ENCODE measurements around the gene NRDE2. TPM values are rescaled to one million over a fixed set of nuclear protein-coding genes. Genes with fewer than 3 reads are reported as not detected.

Gene NRDE2
- total RNA-seq, 2 donors from 2014 or later = 18.6 to 21.5 TPM

DNA sequence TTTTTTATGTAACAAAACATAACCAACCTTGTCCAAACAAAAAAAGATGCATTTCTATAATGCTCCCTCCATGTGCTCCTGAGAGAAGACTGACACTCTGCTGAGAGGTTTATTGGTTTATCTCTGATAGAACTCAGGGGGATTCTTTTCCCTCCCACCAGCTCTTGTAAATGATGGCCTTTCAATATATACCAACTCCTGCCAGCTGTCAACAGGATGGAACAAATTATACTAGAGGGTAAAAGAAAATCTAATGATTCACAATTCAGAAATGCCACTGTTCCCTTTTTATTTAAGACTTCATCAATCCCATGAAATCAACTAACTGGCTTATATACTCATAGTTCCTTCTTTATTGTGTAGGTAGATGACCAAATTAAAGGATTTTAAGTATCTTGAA, 50.0 kb downstream of the NRDE2 start:
- DNase-seq (no peak), ATAC-seq (no peak)
- Mint-ChIP-seq H3K27me3 (no peaks in the 10 kb centered on the region), H3K27ac (no peak overlapping the region), H3K4me3 (no peak overlapping the region), H3K36me3 (ENCODE audit: low read depth) (peaks cover 8% of the 10 kb centered on the region), H3K4me1 (peaks cover 3% of the 10 kb centered on the region)
- H3K9me3 ChIP-seq (ENCODE audit: control insufficient read depth, low read length, poor library complexity, severe bottlenecking) = no peaks in the 10 kb centered on the region

DNA sequence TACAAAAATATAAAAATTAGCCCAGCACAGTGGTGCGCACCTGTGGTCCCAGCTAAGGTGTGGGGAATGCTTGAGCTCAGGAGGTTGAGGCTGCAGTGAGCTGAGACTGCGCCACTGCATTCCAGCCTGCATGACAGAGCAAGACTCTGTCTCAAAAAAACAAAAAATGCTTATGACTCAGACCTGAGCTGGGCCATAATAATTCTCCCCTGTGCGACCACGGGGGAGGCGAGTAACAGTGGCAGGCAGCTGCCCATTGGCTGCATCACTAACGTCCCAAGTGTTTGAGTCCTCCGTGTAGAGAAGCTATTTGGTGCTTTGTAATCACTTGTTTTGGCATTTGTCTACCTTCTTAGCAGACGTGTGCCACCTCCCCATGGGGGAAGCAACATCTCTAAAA, 50.5 kb downstream of the NRDE2 start:
- DNase-seq (no peak), ATAC-seq (no peak)
- Mint-ChIP-seq H3K4me1 (peaks cover 7% of the 10 kb centered on the region), H3K4me3 (no peak overlapping the region), H3K27ac (no peak overlapping the region), H3K27me3 (no peaks in the 10 kb centered on the region), H3K36me3 (ENCODE audit: low read depth) (peaks cover 7% of the 10 kb centered on the region)
- no peaks in the 10 kb centered on the region for H3K9me3 ChIP-seq (ENCODE audit: control insufficient read depth, low read length, poor library complexity, severe bottlenecking)

DNA sequence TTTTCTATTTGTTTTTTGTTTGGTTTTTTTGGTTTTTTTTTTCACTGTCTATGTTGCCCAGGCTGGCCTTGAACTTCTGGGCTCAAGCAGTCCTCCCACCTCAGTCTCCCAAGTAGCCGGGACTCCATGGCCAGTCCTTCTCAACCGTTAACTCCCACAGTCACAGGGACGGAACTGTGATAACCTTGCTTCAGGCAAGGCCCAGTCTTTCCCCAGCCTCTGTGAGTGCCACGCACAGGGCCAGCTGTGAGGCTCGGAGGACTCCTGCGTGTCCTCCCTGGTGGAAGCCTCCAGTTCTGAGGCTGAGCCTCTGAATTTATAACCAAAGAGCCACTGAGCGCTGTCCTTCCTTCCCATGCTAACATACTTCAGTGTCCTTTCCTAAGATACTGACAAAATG, 51.6 kb downstream of the NRDE2 start:
- peaks cover 4% of the 10 kb centered on the region for H3K36me3 Mint-ChIP-seq (ENCODE audit: low read depth)
- H3K27me3 Mint-ChIP-seq = no peaks in the 10 kb centered on the region
- H3K27ac Mint-ChIP-seq = no peak overlapping the region

DNA sequence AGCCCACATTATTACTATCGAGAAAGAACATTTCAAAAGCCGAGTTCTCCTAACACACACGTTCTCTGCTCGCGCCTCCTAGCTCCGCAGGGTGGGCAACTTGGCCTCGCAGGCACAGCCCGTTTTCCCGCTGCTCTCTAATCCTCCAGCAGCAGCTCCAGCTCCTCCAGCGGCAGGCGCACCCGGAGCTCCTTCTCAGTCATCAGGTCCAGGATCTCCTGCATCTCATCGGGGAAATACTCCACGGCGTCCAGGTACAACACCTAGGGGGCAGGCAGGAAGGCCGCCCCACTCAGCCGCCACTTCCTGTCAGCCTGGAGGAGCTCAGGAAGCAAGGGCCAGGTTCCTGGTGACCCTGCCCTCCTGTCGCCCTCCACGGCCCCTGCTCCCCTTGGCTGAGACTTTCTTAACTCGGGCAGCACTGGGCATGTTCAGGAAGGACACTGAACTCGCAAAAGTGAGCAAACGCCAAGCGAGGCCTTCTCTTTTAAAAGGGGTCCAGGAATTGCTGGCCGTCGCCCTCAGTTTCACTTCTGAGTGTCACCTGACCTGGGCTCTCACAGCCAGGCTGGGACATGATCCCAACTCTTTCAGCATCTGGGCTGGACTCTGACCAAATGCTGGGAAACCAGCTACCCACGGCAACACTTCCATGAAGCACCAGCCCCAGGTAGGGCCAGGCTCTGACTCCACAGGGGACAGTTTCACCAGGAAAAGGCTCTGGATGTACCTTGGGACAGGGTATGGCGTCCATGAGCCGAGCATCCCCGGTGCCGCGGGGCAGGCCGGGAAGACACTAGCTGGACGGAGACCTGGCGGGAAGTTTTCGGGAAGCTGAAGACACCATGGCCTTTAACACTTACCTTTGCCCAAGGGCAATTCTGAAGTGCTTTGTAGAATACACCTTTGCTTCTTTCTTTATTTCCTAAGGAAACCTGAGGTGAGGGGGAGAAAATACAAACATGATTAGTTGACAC, 53.3 kb downstream of the NRDE2 start:
- Mint-ChIP-seq H3K27me3 (no peaks in the 10 kb centered on the region), H3K36me3 (ENCODE audit: low read depth) (peaks cover 8% of the 10 kb centered on the region), H3K4me1 (peaks cover 24% of the 10 kb centered on the region), H3K4me3 (no peak overlapping the region), H3K27ac (no peak overlapping the region)
- H3K9me3 ChIP-seq (ENCODE audit: control insufficient read depth, low read length, poor library complexity, severe bottlenecking) = no peaks in the 10 kb centered on the region
- no peak for DNase-seq
- ATAC-seq = no peak

More for the DNA sequence above, 51.6 kb downstream of the NRDE2 start:
- no peaks in the 10 kb centered on the region for H3K9me3 ChIP-seq (ENCODE audit: control insufficient read depth, low read length, poor library complexity, severe bottlenecking)
- DNase-seq = no peak
- no peak overlapping the region for H3K4me3 Mint-ChIP-seq
- no peak for ATAC-seq
- peaks cover 11% of the 10 kb centered on the region for H3K4me1 Mint-ChIP-seq

DNA sequence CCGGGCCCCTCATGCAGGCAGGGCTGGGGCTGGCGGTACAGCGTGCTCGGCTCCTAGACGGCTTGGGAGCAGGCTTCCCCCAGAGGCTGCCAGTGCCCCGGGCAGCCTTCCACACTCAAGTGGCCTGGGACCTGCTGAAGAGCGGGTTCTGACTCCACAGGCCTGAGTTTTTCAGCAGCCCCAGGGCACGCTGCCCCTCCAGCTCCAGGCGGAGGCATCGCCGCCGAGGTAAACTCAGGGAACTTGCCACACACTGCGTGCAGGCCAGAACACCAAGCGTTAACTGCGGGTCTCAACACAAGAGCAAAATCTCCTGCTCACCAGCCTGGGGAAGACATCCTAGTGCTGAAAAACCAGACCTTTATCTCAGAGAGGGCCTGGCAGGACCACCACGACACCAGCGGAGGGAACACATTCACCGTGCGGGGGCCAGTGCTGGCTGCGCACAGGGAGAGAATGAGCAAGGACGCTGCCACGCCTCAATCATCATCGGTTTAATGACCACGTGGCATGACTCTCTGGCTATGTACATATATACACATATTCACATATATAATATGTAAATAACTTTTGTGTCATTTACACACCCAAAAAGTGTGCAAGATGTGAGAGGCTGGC, 54.1 kb downstream of the NRDE2 start:
- Mint-ChIP-seq H3K4me1 (peaks cover 22% of the 10 kb centered on the region), H3K4me3 (no peak overlapping the region), H3K36me3 (ENCODE audit: low read depth) (peaks cover 10% of the 10 kb centered on the region), H3K27ac (no peak overlapping the region), H3K27me3 (no peaks in the 10 kb centered on the region)
- DNase-seq (no peak), ATAC-seq (no peak)
- no peaks in the 10 kb centered on the region for H3K9me3 ChIP-seq (ENCODE audit: control insufficient read depth, low read length, poor library complexity, severe bottlenecking)

DNA sequence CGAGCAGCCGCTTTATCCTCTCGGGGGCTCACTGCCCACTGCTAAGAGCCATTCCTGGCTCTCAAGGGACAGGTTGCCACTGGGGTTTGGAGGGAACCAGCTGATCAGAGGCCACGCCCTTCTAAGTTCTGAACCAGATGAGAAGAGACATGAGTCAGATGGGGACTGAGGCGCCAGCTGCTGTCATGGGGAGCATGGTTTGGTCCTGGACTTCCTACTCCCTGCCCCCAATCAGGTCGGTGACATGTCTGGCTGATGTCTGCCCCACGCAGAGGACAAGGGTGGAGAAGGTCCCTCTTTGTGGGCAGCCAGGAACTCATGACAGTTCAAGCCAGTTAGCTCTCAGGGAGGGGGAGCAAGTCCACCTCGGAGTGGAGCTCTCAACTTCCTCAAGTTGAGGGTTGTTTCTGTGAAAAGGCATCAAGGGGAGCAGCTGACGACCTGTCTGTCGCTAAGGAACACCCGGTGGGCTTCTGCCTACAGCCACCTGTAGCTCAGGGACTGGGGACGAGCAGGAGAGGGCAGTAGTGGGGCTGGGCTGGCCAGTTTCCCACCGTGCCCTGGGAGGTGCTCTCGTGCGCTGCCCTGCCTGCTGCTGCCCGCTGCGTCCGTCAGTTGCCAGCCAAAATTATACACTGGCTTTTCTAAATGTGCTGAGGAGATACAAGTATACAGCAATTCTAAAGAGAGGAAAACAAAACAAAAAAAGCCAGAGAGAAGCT, 54.9 kb downstream of the NRDE2 start:
- no peak for ATAC-seq

DNA sequence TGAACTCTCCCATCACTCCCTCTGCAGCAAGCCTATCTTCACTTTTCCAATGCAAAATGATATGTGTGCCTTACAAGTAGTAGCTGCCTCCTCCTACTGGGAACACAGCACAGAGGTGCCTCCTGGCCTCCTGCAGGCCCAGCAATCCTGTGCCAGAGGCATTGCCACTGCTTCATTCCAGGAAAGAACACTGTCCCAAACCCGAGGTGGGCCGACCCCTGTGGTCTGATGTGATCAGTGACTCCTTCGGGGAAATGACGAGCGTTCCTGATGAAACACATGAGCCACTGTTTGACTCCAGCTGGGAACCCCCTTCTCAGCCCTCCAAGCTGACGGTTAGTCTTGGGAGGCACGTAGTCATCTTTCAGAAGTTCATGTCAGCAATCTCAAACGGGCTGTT, 55.9 kb downstream of the NRDE2 start:
- peaks cover 10% of the 10 kb centered on the region for H3K36me3 Mint-ChIP-seq (ENCODE audit: low read depth)
- peaks cover 22% of the 10 kb centered on the region for H3K4me1 Mint-ChIP-seq
- ATAC-seq (peak; percentile 41), DNase-seq (no peak)
- no peaks in the 10 kb centered on the region for H3K27me3 Mint-ChIP-seq
- H3K9me3 ChIP-seq (ENCODE audit: control insufficient read depth, low read length, poor library complexity, severe bottlenecking) = no peaks in the 10 kb centered on the region
- H3K27ac Mint-ChIP-seq = peak overlapping the region; percentile 87
- H3K4me3 Mint-ChIP-seq = no peak overlapping the region

More for the DNA sequence above, 54.9 kb downstream of the NRDE2 start:
- no peak overlapping the region for H3K4me3 Mint-ChIP-seq
- no peak for DNase-seq
- peaks cover 10% of the 10 kb centered on the region for H3K36me3 Mint-ChIP-seq (ENCODE audit: low read depth)
- no peaks in the 10 kb centered on the region for H3K9me3 ChIP-seq (ENCODE audit: control insufficient read depth, low read length, poor library complexity, severe bottlenecking)
- H3K27ac Mint-ChIP-seq = peak overlapping the region; percentile 87
- no peaks in the 10 kb centered on the region for H3K27me3 Mint-ChIP-seq
- H3K4me1 Mint-ChIP-seq = peaks cover 22% of the 10 kb centered on the region

DNA sequence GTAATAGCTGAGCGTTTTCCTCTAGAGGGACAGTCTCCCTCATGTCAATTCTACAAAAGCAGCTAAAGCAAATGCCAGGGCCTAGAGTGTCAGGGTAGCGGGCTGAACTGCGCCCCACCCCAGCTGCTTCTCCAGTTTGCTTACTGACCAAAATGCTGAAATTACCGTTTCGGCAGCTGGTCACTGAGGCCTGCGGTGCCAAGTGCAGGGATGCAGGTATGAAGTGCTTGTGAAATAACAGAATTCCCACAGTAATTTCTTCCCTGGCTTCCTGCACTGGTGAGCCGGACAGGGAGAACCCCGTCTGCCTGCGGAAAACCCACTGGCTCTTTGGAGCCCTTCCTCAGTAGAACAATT, 56.3 kb downstream of the NRDE2 start:
- H3K9me3 ChIP-seq (ENCODE audit: control insufficient read depth, low read length, poor library complexity, severe bottlenecking) = no peaks in the 10 kb centered on the region
- Mint-ChIP-seq H3K27me3 (no peaks in the 10 kb centered on the region), H3K4me3 (no peak overlapping the region), H3K4me1 (peaks cover 22% of the 10 kb centered on the region), H3K27ac (peak overlapping the region; percentile 87), H3K36me3 (ENCODE audit: low read depth) (peaks cover 10% of the 10 kb centered on the region)
- ATAC-seq = peak; percentile 12
- no peak for DNase-seq

DNA sequence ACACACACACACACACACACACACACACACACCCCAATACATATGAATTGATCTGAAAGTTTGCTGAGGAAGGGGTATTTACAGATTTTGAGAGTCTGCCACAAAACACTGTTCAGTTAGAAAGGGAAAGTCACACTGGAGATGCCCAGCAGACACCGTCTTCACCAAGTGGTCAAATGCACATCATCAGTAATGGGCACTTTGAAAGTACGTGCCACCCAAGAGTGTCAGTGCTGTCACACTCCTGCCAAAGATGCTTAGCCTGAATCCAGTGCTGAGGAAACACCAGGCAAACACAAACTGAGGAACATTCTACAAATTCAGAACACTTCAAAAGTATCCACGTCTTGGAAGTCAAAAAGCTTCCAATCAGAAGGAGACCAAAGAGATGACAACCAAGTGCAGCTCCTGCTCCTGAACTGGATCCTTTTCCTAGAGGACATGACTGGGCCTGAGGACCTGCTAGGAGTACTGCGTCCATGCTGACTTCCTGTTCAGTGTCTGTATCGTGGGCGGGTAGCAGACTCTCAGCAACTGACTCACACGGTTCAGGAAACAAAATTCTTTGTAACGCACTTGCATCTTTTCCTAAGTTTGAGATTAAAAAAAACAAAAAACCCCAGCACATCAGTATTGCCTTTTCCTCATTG, 56.8 kb downstream of the NRDE2 start:
- peak overlapping the region; percentile 87 for H3K27ac Mint-ChIP-seq
- no peaks in the 10 kb centered on the region for H3K27me3 Mint-ChIP-seq
- H3K4me3 Mint-ChIP-seq = peak overlapping the region; percentile 36
- H3K36me3 Mint-ChIP-seq (ENCODE audit: low read depth) = peaks cover 10% of the 10 kb centered on the region
- DNase-seq (no peak), ATAC-seq (peak; percentile 47)
- no peaks in the 10 kb centered on the region for H3K9me3 ChIP-seq (ENCODE audit: control insufficient read depth, low read length, poor library complexity, severe bottlenecking)
- H3K4me1 Mint-ChIP-seq = peaks cover 22% of the 10 kb centered on the region

DNA sequence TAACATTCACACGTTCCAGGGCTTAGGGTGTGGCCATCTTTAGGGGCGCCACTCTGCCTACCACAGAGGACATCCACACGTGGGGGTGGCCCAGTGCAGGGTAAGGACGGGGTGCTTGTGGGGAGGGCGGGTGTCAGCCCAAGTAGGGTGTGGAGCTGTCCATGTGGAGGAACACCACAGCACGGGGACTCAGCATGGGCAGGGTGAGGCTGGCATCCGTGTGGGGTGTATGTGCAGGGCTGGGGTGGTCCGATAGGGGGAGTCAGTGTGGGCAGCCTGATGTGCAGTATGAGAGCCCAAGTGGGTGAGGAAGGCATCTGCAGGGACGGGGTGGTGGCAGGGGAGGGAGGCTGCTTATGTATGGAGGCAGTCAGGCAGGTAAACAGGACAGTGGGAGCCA, 57.7 kb downstream of the NRDE2 start:
- peak; percentile 25 for ATAC-seq
- no peak for DNase-seq
- H3K36me3 Mint-ChIP-seq (ENCODE audit: low read depth) = peaks cover 9% of the 10 kb centered on the region
- H3K9me3 ChIP-seq (ENCODE audit: control insufficient read depth, low read length, poor library complexity, severe bottlenecking) = no peaks in the 10 kb centered on the region
- H3K27me3 Mint-ChIP-seq = no peaks in the 10 kb centered on the region
- H3K4me3 Mint-ChIP-seq = peak overlapping the region; percentile 52
- peaks cover 22% of the 10 kb centered on the region for H3K4me1 Mint-ChIP-seq
- peak overlapping the region; percentile 87 for H3K27ac Mint-ChIP-seq

DNA sequence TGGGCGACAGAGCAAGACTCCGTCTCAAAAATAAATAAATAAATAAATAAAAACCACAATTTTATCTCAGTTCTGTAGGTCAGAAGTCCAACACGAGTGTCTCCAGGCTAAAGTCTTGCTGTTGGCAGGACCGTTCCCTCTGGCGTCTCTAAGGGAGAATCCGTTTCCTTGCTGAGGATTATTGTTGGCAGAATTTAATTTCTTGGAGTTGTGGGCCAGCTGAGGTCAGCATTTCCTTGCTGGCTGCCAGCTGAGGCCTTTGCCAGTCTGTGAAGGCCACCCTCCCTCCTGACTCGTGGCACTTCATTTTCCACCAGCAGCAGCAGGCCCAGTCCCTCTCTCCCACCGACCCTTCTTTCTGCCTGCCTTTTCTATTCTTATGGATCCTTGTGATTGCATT, 58.2 kb downstream of the NRDE2 start:
- no peak for ATAC-seq
- Mint-ChIP-seq H3K27ac (no peak overlapping the region), H3K27me3 (no peaks in the 10 kb centered on the region), H3K36me3 (ENCODE audit: low read depth) (peaks cover 9% of the 10 kb centered on the region), H3K4me3 (no peak overlapping the region), H3K4me1 (peaks cover 22% of the 10 kb centered on the region)
- no peak for DNase-seq
- no peaks in the 10 kb centered on the region for H3K9me3 ChIP-seq (ENCODE audit: control insufficient read depth, low read length, poor library complexity, severe bottlenecking)

DNA sequence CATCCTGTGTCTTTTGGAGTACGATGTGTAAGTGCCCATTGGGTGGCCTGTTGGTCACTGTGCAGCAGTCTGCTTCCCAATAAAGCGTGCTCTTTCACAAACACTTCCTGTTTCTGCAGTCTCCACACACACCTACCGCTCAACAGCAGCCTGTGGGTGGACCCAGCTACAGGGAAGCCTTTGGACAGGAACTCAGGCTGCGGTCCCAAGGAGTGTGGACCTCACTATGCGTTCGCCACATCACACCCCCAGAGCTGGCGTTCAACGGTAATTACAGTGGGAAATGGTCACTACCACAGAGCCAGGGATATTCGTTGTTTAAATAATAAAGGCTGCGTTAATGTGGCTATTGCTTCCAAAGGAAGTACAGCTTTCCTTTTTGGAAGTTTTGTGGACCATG, 59.2 kb downstream of the NRDE2 start:
- Mint-ChIP-seq H3K27ac (no peak overlapping the region), H3K4me3 (no peak overlapping the region), H3K36me3 (ENCODE audit: low read depth) (peaks cover 9% of the 10 kb centered on the region), H3K27me3 (no peaks in the 10 kb centered on the region), H3K4me1 (peaks cover 22% of the 10 kb centered on the region)
- no peaks in the 10 kb centered on the region for H3K9me3 ChIP-seq (ENCODE audit: control insufficient read depth, low read length, poor library complexity, severe bottlenecking)
- no peak for ATAC-seq
- no peak for DNase-seq

DNA sequence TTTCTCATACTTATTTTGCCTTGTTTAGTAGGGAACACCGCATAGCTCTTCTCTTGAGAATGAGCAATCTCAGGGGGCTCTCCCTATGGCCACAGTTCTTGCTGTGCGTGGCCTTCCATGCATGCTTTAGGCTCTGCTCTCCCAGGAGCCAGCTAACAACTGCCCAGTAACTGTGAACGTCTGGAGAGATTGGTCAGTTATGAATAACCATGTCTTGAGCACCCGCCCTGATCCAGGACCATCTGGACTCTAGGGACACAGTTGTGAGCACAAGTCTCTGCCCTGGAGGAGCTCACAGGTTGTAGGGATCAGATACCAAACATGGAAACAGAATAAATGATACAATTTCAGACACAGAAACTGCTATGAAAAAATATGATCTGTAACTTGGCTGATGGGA, 63.3 kb downstream of the NRDE2 start:
- no peak for ATAC-seq
- H3K9me3 ChIP-seq (ENCODE audit: control insufficient read depth, low read length, poor library complexity, severe bottlenecking) = no peaks in the 10 kb centered on the region
- no peak for DNase-seq
- H3K36me3 Mint-ChIP-seq (ENCODE audit: low read depth) = peaks cover 11% of the 10 kb centered on the region
- no peaks in the 10 kb centered on the region for H3K27me3 Mint-ChIP-seq
- no peak overlapping the region for H3K4me3 Mint-ChIP-seq
- H3K4me1 Mint-ChIP-seq = peaks cover 4% of the 10 kb centered on the region
- H3K27ac Mint-ChIP-seq = no peak overlapping the region
